HepG2 (cell line): ENCODE data around the gene DLX6. TPM values are rescaled to one million over a fixed set of nuclear protein-coding genes. Genes with fewer than 3 reads are reported as not detected.

Experiments used
- BRD4 ChIP-seq: sonication (generic); formaldehyde crosslinking; IDR thresholded peaks from 2 replicates; pipeline ENCODE4 v1.4.0; 2020; ENCODE audit warnings: missing genetic modification reagents
- CENPX ChIP-seq: sonication (generic); formaldehyde crosslinking; IDR thresholded peaks from 2 replicates; pipeline ENCODE4 v1.9.0; 2021; ENCODE audit warnings: mild to moderate bottlenecking, missing genetic modification reagents, moderate library complexity
- GLMP ChIP-seq: sonication (generic); formaldehyde crosslinking; IDR thresholded peaks from 2 replicates; pipeline ENCODE4 v1.9.0; 2021; ENCODE audit warnings: missing genetic modification reagents, mild to moderate bottlenecking, borderline replicate concordance
- HIVEP1 ChIP-seq: sonication (generic); formaldehyde crosslinking; IDR thresholded peaks from 2 replicates; pipeline ENCODE4 v1.4.0; 2020; ENCODE audit warnings: mild to moderate bottlenecking, missing genetic modification reagents
- MYPOP ChIP-seq: sonication (generic); formaldehyde crosslinking; IDR thresholded peaks from 2 replicates; pipeline ENCODE4 v1.8.1; 2023; ENCODE audit warnings: mild to moderate bottlenecking, moderate library complexity, missing genetic modification reagents
- PRDM4 ChIP-seq: sonication (generic); formaldehyde crosslinking; IDR thresholded peaks from 2 replicates; pipeline ENCODE4 v1.9.0; 2021; ENCODE audit warnings: missing genetic modification reagents, borderline replicate concordance
- REST ChIP-seq, 2 experiments: IDR thresholded peaks; 2 replicates each; pipeline ENCODE4 v1.6.1; 2011 to 2012; ENCODE audit warnings: low read length in 2 of 2, borderline replicate concordance in 1 of 2, low read depth in 1 of 2, mild to moderate bottlenecking in 1 of 2, moderate library complexity in 1 of 2
- RXRA ChIP-seq: sonication (generic); formaldehyde crosslinking; IDR thresholded peaks from 2 replicates; pipeline ENCODE4 v1.5.1; 2020; ENCODE audit warnings: missing genetic modification reagents
- STAG1 ChIP-seq: sonication (generic); formaldehyde crosslinking; IDR thresholded peaks from 2 replicates; pipeline ENCODE4 v1.4.0; 2020; ENCODE audit warnings: missing genetic modification reagents
- YEATS2 ChIP-seq: sonication (generic); formaldehyde crosslinking; IDR thresholded peaks from 2 replicates; pipeline ENCODE4 v1.4.0; 2020; ENCODE audit warnings: missing genetic modification reagents, borderline replicate concordance
- ZFAT ChIP-seq: sonication (generic); formaldehyde crosslinking; conservative IDR thresholded peaks from 2 replicates; pipeline ENCODE4 v1.8.1; 2023; ENCODE audit warnings: missing genetic modification reagents, inconsistent platforms
- ZNF30 ChIP-seq: sonication (generic); formaldehyde crosslinking; IDR thresholded peaks from 2 replicates; pipeline ENCODE4 v1.5.0; 2020; ENCODE audit warnings: mild to moderate bottlenecking, missing genetic modification reagents
- ZNF580 ChIP-seq: IDR thresholded peaks from 2 replicates; pipeline ENCODE4 v1.6.1; 2016; ENCODE audit warnings: low read depth, borderline replicate concordance
- ZSCAN9 ChIP-seq: IDR thresholded peaks from 2 replicates; pipeline ENCODE4 v1.6.1; 2016; ENCODE audit warnings: borderline replicate concordance
- polyA plus RNA-seq, 8 experiments: library from polyadenylated mRNA; depleted of rRNA in 3 of 8; stranded (reverse) in 7 of 8; unstranded in 1 of 8; fragments of >200 nt; fragmentation: Illumina TruSeq in 4 of 8; extraction: Trizol in 4 of 8; gene quantifications; 2 replicates each; pipeline versions ENCODE4 v1.2.1 to v1.2.3, GENCODE V29; 2011 to 2016; ENCODE audit warnings: low read depth in 4 of 8, missing spikeins in 1 of 8, mixed read lengths in 1 of 8; ENCODE audit not compliant: insufficient read depth in 1 of 8
- total RNA-seq, 5 experiments: library from RNA; depleted of rRNA; stranded (reverse); fragments of >200 nt; fragmentation: Illumina TruSeq; extraction: Trizol; gene quantifications; 2 replicates each; pipeline ENCODE4 v1.2.3, GENCODE V29; 2016; ENCODE audit warnings: low read depth in 1 of 5
- TF ChIP-seq, protein P1 (sequence below): sonication (generic); formaldehyde crosslinking; IDR thresholded peaks from 2 replicates; pipeline ENCODE4 v1.9.0; 2021; ENCODE audit warnings: missing genetic modification reagents, borderline replicate concordance
- TF ChIP-seq, protein P2 (sequence below): sonication (generic); formaldehyde crosslinking; IDR thresholded peaks from 2 replicates; pipeline ENCODE4 v1.8.0; 2022; ENCODE audit warnings: mild to moderate bottlenecking, missing genetic modification reagents
- TF ChIP-seq, protein P3 (sequence below): sonication (generic); formaldehyde crosslinking; IDR thresholded peaks from 2 replicates; pipeline ENCODE4 v1.4.0; 2020; ENCODE audit warnings: mild to moderate bottlenecking, missing genetic modification reagents

The DLX6 gene
- total and polyA plus RNA-seq, 2 of the 13 experiments (the other 11 are each of a cell fraction or from before 2014, with no cell fraction given) = 3.5 to 5.5 TPM

GRCh38 chr7:96970739-96971138 is 34.6 kb upstream of the DLX6 start (continued):
- TF ChIP-seq ZNF580 (CRISPR knock-in tag) (no peak), REST (IDR thresholded peaks at IDR 0.05; ENCODE audit: borderline replicate concordance in 1 of 2, low read depth in 1 of 2, low read length in 2 of 2) (peak in 1 of 2 experiments; percentile 45; a peak in 1 of 4 replicates), MYPOP (CRISPR knock-in tag) (peak; percentile 46; the same call in 1 of the 2 replicates), ZSCAN9 (CRISPR knock-in tag) (no peak), STAG1 (CRISPR knock-in tag) (0 out of 2 replicates have a peak, but pooled peaks have one; percentile 11), PRDM4 (CRISPR knock-in tag) (no peak), YEATS2 (0 out of 2 replicates have a peak, but pooled peaks have one; percentile 35), ZFAT (CRISPR knock-in tag) (no peak), CENPX (CRISPR knock-in tag) (no peak), RXRA (peak; percentile 98), BRD4 (CRISPR knock-in tag) (no peak), HIVEP1 (CRISPR knock-in tag) (no peak), GLMP (CRISPR knock-in tag) (no peak), ZNF30 (CRISPR knock-in tag) (no peak)
- TF ChIP-seq, protein P1, sequence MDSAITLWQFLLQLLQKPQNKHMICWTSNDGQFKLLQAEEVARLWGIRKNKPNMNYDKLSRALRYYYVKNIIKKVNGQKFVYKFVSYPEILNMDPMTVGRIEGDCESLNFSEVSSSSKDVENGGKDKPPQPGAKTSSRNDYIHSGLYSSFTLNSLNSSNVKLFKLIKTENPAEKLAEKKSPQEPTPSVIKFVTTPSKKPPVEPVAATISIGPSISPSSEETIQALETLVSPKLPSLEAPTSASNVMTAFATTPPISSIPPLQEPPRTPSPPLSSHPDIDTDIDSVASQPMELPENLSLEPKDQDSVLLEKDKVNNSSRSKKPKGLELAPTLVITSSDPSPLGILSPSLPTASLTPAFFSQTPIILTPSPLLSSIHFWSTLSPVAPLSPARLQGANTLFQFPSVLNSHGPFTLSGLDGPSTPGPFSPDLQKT = no peak
- TF ChIP-seq, protein P2, sequence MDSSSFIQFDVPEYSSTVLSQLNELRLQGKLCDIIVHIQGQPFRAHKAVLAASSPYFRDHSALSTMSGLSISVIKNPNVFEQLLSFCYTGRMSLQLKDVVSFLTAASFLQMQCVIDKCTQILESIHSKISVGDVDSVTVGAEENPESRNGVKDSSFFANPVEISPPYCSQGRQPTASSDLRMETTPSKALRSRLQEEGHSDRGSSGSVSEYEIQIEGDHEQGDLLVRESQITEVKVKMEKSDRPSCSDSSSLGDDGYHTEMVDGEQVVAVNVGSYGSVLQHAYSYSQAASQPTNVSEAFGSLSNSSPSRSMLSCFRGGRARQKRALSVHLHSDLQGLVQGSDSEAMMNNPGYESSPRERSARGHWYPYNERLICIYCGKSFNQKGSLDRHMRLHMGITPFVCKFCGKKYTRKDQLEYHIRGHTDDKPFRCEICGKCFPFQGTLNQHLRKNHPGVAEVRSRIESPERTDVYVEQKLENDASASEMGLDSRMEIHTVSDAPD (CRISPR knock-in tag) = peak; percentile 78; the same call in 1 of the 2 replicates
- TF ChIP-seq, protein P3, sequence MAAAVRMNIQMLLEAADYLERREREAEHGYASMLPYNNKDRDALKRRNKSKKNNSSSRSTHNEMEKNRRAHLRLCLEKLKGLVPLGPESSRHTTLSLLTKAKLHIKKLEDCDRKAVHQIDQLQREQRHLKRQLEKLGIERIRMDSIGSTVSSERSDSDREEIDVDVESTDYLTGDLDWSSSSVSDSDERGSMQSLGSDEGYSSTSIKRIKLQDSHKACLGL (CRISPR knock-in tag) = no peak
